ENCODE data around the gene PCARE.

Gene PCARE

DNA sequence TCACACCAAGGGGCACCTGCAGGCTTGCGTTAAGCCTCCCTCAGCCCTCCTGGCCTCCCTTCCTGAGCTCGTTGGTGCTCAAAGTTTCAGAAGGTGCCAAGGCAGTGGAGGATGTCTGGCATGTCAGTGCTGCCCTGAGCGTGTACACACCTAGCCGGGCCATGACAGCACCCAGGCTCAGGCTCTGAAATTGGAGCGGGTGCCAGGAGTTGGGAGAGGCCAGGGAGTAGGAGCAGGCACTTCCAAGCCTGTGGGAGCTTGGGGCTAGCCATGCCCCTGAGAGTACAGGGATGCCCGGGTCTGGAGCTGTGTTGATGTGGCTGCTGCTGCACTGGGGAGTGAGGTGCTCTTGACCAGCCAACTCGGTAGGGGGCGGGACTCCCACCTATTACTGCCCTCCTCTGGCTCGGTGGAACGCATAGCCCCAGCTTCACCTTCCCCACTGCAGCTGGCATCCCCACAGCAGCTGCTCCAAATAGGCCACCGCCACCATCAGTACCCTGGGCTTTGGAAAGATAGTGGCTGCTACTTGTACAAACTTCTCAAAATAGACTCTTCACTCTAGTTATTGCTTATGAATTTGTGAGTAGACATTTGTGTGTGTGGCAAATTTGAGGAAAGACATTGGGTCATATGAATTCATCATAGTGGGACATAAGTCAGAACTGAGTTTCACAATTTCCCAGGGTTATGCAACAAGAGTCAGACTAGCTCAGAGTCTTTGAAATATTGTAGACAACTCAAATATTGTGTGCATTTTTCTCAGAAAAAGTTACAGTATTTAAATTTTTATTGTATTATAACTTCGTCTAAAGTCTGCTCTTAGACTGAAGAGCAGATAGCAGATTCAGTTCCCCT is 6.8 kb upstream of the PCARE start:
- DNase-seq (ENCODE audit: low read depth in 1 of 2, low spot score in 1 of 2) = no peak
- in situ Hi-C loops (cut with HindIII; ENCODE audit: low pct_unique_long_range_greater_than_20kb, low sequenced_read_pairs) = no loop called here
- no peak for TF ChIP-seq JUND (IDR thresholded peaks at IDR 0.05; ENCODE audit: low read depth)

DNA sequence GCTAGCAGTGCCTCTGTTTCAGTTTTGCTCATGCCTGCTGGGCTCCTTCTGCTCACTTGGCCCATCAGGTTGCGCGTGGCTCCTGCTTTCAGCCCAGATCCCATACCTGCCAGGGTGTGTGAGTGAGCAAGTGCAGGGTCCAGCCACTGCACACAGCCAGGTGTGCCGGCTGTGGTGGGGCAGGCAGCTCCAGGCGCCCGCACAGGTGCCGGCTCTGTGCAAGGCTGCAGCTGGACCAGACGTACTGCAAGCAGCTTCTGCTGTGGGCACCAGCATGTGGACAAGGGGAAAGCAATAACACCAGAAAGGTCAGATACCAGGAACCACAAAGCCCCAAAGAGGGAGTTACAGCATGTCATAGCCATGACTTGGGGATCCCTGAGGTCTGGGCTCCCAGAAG is 5.6 kb upstream of the PCARE start:
- in situ Hi-C loops (cut with HindIII; ENCODE audit: low pct_unique_long_range_greater_than_20kb, low sequenced_read_pairs) = no loop called here
- no peak for DNase-seq (ENCODE audit: low read depth in 1 of 2, low spot score in 1 of 2)
- TF ChIP-seq JUND (IDR thresholded peaks at IDR 0.05; ENCODE audit: low read depth) = no peak

DNA sequence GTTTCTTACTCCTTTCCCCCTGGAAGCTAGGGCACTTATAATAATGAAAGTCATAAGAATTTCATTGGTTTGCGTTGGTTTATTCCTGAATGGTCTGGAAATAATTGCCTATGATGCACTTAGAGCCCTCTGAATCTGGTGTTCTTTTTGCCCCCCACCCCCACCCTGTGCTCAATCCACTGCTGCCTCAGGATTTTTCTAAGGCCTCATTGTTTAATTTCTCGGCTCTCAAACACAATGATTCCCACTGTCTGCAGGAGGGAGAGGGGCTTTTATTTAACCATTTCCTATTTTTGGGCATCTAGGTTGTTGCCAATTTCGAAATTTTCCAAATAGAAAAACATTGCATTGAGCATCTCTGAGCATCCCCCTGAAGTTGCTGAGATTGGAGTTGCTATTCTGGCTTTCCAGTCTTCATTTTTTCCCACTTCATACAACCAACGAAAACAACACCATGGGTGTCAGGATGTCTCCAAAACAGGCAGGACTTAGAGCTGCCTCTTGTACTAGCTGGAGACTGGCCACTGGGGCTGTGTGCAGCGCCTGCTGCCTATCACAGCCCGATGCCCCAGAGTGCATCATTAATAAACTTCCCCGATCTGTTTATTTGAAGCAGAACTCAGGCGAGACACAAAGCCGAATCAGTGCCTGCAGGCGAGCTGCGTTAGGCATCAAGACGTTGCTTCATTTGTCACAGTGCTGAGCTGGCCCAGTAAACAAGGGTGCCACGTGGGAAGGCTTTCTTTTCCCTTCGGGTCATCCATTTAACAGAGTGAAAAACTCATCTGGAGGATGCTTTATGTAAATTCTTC is 1.8 kb upstream of the PCARE start:
- TF ChIP-seq JUND (IDR thresholded peaks at IDR 0.05; ENCODE audit: low read depth) = no peak
- in situ Hi-C loops (cut with HindIII; ENCODE audit: low pct_unique_long_range_greater_than_20kb, low sequenced_read_pairs) = no loop called here
- DNase-seq (ENCODE audit: low read depth in 1 of 2, low spot score in 1 of 2) = no peak

DNA sequence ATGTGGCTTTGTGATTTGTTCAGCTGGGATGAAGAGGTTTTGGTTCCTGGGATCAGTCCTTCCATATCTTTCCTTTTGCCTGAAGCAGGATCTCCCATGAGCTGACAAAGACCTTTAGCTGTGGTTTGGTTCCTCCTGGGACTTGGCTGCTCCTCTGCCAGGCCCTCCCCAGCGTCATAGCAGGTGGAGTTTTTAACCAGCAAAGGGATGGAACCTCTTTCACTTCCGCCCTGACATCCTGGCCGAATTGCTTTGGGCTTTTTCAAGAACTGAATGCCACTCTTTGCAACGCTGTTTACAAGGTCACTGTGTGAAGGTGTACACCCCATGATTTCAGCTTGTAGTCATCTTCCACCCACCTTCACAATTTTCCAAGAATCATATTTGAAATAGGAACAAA is 390 bp downstream of the PCARE start:
- TF ChIP-seq JUND (IDR thresholded peaks at IDR 0.05; ENCODE audit: low read depth) = no peak
- no peak for DNase-seq (ENCODE audit: low read depth in 1 of 2, low spot score in 1 of 2)
- in situ Hi-C loops (cut with HindIII; ENCODE audit: low pct_unique_long_range_greater_than_20kb, low sequenced_read_pairs) = no loop called here

DNA sequence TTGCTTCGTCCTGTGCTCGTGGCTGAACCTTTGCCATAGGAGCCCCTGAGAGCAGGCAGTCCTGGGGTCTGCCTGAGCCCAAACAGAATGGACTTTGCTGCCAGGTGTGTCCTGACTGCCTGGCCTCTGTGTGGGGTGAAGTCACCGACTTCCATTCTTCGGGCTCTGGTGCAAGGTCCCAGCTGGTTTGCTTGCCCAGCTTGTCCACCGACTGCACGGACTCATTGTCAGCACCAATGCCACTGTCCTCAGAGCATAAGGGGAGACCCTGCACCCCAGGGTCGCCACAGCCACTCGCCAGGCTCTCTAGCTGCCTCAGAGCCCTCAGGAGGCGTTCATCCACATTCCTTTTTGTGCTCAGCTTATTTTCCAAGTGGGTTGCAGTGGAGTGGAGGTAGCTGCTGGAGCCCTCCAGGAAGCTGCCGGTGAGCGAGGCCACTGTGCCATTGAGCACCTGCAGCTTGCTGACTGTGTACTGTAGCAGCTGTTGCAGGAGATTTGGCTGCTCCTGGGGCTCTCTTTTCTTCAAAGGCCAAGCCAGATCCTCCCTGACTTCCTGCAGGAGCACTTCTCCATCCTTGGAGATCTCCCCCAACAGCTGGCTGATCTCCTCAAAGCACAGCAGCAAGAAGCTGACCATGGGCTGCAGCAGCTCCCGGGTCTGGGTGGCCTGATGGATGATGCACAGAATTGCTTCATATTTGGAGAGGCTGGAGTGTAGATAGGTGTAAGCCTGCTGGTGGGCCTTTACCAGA is 1.2 kb downstream of the PCARE start:
- DNase-seq (ENCODE audit: low read depth in 1 of 2, low spot score in 1 of 2) = no peak
- in situ Hi-C loops (cut with HindIII; ENCODE audit: low pct_unique_long_range_greater_than_20kb, low sequenced_read_pairs) = no loop called here
- TF ChIP-seq JUND (IDR thresholded peaks at IDR 0.05; ENCODE audit: low read depth) = no peak

DNA sequence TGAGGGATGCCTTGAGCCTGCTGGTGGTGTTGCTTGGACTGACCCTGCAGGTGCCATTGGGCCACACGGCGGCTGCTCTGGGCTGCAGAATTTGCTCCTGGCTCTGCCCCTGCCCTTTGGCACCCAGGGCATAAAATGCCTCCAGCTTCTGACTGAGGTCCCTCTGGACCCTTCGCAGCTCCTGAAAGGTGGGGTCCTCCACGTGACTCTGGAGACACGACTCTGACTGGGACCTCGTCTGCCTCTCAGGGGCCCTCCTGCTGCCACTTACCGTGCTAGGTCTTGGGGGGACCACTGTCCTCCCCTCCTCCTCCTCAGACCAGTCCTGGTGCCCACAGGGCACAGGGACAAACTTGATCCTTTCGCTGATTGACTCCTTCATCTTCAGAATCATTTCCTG is 2.1 kb downstream of the PCARE start:
- DNase-seq (ENCODE audit: low read depth in 1 of 2, low spot score in 1 of 2) = no peak
- no peak for TF ChIP-seq JUND (IDR thresholded peaks at IDR 0.05; ENCODE audit: low read depth)
- in situ Hi-C loops (cut with HindIII; ENCODE audit: low pct_unique_long_range_greater_than_20kb, low sequenced_read_pairs) = no loop called here

DNA sequence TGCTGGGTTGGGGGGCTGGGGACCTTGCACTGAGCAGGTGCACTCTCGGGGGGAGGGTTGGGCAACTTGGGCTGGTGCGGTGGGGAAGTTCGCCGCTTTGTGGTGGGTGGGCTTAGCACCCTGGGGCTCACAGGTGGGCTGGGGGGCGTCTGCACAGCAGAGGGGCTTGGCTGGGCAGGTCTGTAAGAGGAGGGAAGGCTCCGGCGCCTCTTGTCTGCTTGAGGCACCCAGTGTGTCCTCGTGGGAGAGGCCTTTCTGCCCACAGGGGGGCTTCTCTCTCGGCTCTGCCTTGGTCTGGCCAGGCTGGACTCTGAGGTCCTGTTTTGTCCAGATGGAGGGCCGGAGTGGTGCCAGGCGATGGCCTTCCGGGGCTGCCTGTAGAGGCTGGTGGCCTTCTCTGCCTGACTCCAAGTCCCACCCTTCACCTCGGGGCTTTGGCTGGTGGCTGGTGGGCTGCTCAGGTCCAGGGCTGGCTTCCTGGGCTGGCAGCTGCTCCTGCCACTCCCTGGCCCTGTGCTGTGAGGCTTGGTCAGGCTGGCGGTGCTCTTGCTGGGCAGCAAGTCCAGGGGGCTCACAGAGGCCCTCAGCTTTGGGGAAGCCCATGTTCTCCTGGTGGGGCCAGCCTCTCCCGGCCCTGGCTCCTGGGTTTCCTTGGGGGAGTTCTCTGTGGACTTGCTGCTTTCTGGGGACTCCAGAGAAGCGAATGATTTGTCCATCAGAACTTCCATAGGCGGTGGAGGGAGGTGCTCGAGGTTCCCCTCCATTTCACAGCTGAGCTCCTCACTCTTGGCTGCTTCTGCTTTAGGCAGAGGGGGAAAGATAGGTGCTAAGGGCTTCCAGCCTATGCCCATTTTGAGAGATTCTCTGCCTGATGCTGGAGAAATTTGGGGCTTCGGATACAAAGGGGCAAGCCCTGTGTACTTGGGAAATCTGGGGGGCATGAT is 3.0 kb downstream of the PCARE start:
- in situ Hi-C loops (cut with HindIII; ENCODE audit: low pct_unique_long_range_greater_than_20kb, low sequenced_read_pairs) = no loop called here
- no peak for TF ChIP-seq JUND (IDR thresholded peaks at IDR 0.05; ENCODE audit: low read depth)
- DNase-seq (ENCODE audit: low read depth in 1 of 2, low spot score in 1 of 2) = no peak

DNA sequence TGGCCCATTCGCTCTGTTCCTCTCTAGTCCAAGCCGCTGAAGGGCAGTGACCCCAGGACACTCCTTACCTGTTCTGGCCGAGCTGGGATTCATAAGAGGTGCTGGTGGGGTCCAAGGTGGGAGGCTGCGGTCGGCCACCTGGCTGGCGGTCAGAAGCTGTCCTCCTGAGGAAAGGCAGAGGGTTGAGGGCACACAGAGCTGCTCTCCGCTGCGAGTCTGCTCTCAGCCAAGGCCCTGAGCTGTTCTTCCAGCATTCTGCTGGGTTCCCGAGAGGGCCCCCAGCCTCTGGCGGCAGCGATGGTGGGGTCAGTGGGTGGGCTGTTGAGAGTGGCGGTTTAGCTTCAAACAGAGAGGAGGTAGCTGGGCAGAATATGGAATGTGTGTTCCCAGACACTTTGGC is 3.8 kb downstream of the PCARE start:
- no peak for TF ChIP-seq JUND (IDR thresholded peaks at IDR 0.05; ENCODE audit: low read depth)
- no peak for DNase-seq (ENCODE audit: low read depth in 1 of 2, low spot score in 1 of 2)
- in situ Hi-C loops (cut with HindIII; ENCODE audit: low pct_unique_long_range_greater_than_20kb, low sequenced_read_pairs) = no loop called here

DNA sequence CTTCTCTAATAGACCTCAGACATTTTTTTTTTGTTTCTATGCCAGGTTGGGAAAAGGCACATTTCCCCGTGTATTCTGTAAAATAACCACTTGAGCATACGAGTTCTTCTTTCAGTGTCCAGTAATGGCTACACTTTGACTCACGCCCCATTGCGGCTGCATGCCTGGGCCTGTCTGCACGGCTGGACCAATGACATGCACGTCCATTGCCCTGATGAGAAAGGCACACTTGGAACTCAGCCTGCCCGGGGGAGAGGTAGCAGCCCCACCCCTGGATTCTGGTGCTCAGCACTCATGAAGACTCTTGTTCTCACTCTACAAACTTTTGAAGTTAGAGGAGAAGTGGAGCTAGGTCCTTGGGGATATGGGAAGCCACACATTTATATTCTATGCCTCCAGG is 5.8 kb downstream of the PCARE start:
- DNase-seq (ENCODE audit: low read depth in 1 of 2, low spot score in 1 of 2) = no peak
- TF ChIP-seq JUND (IDR thresholded peaks at IDR 0.05; ENCODE audit: low read depth) = no peak
- in situ Hi-C loops (cut with HindIII; ENCODE audit: low pct_unique_long_range_greater_than_20kb, low sequenced_read_pairs) = no loop called here

DNA sequence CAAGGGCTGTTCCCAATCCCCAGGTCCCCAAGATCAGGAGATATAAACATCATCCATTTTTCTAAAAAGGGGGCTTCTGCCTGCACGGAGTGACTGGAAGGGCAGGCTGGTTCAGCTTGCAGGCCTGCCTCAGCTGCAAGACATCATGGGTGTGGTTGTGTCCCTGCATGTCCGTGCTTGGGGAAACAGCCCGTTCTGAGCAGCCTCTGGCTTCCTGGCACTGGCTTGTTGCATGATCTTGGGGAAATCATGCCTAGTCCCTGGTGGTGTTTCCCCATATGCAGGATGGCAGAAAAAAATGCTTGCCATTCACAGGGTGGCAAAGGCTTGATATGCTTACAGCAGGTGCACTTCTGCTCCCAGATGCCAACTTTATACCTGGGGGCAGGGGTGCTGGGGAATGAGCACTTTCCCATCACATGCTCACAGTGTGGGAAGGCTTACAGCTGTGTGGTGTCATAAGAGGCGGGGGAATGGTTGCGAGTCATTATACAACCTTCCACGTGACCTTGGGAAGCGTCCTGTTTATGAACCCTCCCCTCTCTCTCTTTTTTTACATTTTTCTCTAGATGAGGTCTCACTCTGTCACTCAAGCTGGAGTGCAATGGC is 7.2 kb downstream of the PCARE start:
- no peak for TF ChIP-seq JUND (IDR thresholded peaks at IDR 0.05; ENCODE audit: low read depth)
- DNase-seq (ENCODE audit: low read depth in 1 of 2, low spot score in 1 of 2) = no peak
- in situ Hi-C loops (cut with HindIII; ENCODE audit: low pct_unique_long_range_greater_than_20kb, low sequenced_read_pairs) = no loop called here

DNA sequence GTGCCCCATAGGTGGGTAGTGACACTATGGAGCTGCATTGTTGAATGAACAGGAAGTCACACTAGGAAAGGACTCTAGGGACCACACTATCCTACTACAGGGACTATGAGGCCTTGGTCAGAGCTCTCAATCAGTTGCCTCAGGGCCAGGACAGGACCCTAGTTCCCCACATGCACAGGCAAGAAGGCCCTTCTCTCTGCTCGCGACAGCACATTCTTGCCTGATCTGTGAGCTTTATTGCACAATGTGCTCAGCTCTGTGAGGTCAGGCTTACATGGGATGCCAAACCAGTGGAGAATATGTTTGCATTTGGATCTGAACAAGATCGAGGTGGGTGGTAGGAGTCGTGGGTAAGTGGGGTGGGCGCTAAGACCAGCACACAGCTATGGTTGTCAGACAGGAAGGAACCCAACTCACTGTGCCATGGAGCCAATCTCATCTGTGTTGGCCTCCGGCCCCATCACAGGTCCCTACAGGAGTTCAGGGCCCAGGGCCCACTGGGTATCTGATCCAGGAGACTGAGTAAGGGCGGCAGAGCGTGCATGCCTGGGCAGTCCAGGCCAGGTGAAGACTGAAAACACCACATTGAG is 8.0 kb downstream of the PCARE start:
- no peak for DNase-seq (ENCODE audit: low read depth in 1 of 2, low spot score in 1 of 2)
- TF ChIP-seq JUND (IDR thresholded peaks at IDR 0.05; ENCODE audit: low read depth) = no peak
- in situ Hi-C loops (cut with HindIII; ENCODE audit: low pct_unique_long_range_greater_than_20kb, low sequenced_read_pairs) = no loop called here

Data from T47D (cell line).